Kidney (tissue), 14 donors: ENCODE results near the gene ZNF431. TPM values are rescaled to one million over a fixed set of nuclear protein-coding genes. Genes with fewer than 3 reads are reported as not detected.

ENCODE experiments used
- DNase-seq, 5 donors: peaks; one replicate each; pipeline ENCODE4 v3.0.0-alpha.2; 2013 to 2020
- FAIRE-seq: peaks from 2 replicates; lab custom pipeline; 2012; peaks lifted over from hg19 to GRCh38; lab: Jason Lieb, UNC
- H3K27ac ChIP-seq, 2 donors: one replicate each; pipeline ENCODE4 v1.7.0; 2013; ENCODE audit warnings: low read depth in 2 of 2, low read length in 2 of 2, inconsistent platforms in 1 of 2
- H3K27me3 ChIP-seq: one replicate; pipeline ENCODE4 v1.7.1; 2013; ENCODE audit warnings: low read length, inconsistent platforms; ENCODE audit not compliant: control insufficient read depth, insufficient read depth
- H3K36me3 ChIP-seq, 3 donors: one replicate each; pipeline versions ENCODE4 v1.7.0 to v1.7.1; 2013; ENCODE audit warnings: low read length in 3 of 3, control low read depth in 1 of 3, inconsistent platforms in 1 of 3; ENCODE audit not compliant: insufficient read depth in 3 of 3, control insufficient read depth in 2 of 3
- H3K4me1 ChIP-seq, 3 donors: one replicate each; pipeline versions ENCODE4 v1.7.0 to v1.7.1; 2013; ENCODE audit warnings: low read length in 3 of 3, inconsistent platforms in 1 of 3, low read depth in 1 of 3; ENCODE audit not compliant: control insufficient read depth in 2 of 3, insufficient read depth in 2 of 3
- H3K4me3 ChIP-seq, 3 donors: one replicate each; pipeline versions ENCODE4 v1.7.0 to v1.8.1; 2013; ENCODE audit warnings: low read length in 3 of 3, control low read depth in 1 of 3, inconsistent platforms in 1 of 3
- H3K9ac ChIP-seq, 3 donors: one replicate each; pipeline versions ENCODE4 v1.7.0 to v1.7.1; 2013; ENCODE audit warnings: low read length in 3 of 3, control low read depth in 1 of 3, inconsistent platforms in 1 of 3
- H3K9me3 ChIP-seq, 3 donors: one replicate each; pipeline versions ENCODE4 v1.7.0 to v1.7.1; 2013; ENCODE audit warnings: low read length in 3 of 3, control low read depth in 1 of 3, inconsistent platforms in 1 of 3; ENCODE audit not compliant: control insufficient read depth in 2 of 3, insufficient read depth in 1 of 3
- intact Hi-C: fragments of 100-400 bp; cut with DNase I; formaldehyde crosslinking; loops from one replicate; pipeline ENCODE4 v1.11.1; 2022
- polyA plus RNA-seq: library from polyadenylated mRNA; stranded (reverse); fragments of 350-450 nt; fragmentation: Illumina TruSeq; extraction: RNeasy Lipid Tissue Mini Kit (QIAGEN cat#74804); gene quantifications from one replicate; pipeline ENCODE4 v1.2.3, GENCODE V29; 2014; ENCODE audit warnings: low read depth, low replicate concordance; ENCODE audit not compliant: insufficient read depth
- total RNA-seq: library from RNA; stranded (reverse); fragmentation: NEBNext Ultra II Directional; extraction: Animal tissue kit (Norgen Biotek cat#: 25700); gene quantifications from one replicate; pipeline ENCODE4 v1.2.1, GENCODE V29; 2021
- TF ChIP-seq, protein P1 (sequence below): IDR thresholded peaks from 3 replicates; pipeline ENCODE4 v1.5.1; 2012; ENCODE audit warnings: mild to moderate bottlenecking, moderate library complexity, borderline replicate concordance; ENCODE audit not compliant: insufficient read depth; ENCODE audit errors: extremely low read depth
- donor health status: control.
- donor health status: control.
- donor health status: control.
- donor health status: control.
- donor health status: control.
- donor health status: DM: yes; HTN: yes; CAD: no.
- donor health status: Normal renal cell carcinoma (clear cell type).

Gene ZNF431
- total and polyA plus RNA-seq, 2 donors from 2014 or later: 4.2 to 17.2 TPM

DNA sequence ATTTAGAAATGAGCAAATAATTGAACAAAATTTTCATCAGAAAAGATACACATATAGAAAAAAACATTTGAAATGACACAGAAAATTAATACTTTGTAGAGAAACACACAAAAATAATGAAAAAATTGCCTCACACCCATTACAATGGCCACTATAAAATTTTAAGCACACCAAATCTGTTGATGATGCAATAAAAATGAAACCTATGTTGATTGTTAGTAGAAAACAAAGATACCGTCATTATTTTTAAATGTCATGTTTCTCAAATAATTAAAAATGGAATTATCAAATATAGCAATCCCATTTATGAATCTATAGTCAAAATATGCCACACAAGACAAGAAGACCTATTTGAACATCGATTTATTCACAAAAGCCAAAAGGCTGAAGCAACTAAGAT lies 96.8 kb downstream of the ZNF431 start:
- DNase-seq (no peak), FAIRE-seq (no peak)
- Histone ChIP-seq H3K4me3 (no peak overlapping the region), H3K27me3 (no peaks in the 10 kb centered on the region), H3K27ac (no peak overlapping the region), H3K36me3 (no peaks in the 10 kb centered on the region), H3K4me1 (no peaks in the 10 kb centered on the region), H3K9me3 (no peaks in the 10 kb centered on the region), H3K9ac (no peak overlapping the region)
- TF ChIP-seq, protein P1, sequence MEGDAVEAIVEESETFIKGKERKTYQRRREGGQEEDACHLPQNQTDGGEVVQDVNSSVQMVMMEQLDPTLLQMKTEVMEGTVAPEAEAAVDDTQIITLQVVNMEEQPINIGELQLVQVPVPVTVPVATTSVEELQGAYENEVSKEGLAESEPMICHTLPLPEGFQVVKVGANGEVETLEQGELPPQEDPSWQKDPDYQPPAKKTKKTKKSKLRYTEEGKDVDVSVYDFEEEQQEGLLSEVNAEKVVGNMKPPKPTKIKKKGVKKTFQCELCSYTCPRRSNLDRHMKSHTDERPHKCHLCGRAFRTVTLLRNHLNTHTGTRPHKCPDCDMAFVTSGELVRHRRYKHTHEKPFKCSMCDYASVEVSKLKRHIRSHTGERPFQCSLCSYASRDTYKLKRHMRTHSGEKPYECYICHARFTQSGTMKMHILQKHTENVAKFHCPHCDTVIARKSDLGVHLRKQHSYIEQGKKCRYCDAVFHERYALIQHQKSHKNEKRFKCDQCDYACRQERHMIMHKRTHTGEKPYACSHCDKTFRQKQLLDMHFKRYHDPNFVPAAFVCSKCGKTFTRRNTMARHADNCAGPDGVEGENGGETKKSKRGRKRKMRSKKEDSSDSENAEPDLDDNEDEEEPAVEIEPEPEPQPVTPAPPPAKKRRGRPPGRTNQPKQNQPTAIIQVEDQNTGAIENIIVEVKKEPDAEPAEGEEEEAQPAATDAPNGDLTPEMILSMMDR: no peak
- intact Hi-C loops: no loop called here

Other genes starting within 250 kb of the ZNF431 start
- 7.6 TPM for gene ZNF85, start 218.8 kb upstream of the ZNF431 start, total RNA-seq
- 4.6 TPM for gene ZNF85, start 218.8 kb upstream of the ZNF431 start, polyA plus RNA-seq
- 18.0 TPM for gene ZNF430, start 121.4 kb upstream of the ZNF431 start, total RNA-seq
- 1.8 TPM for gene ZNF430, start 121.4 kb upstream of the ZNF431 start, polyA plus RNA-seq
- gene ZNF714, start 59.8 kb upstream of the ZNF431 start, total RNA-seq: 8.8 TPM
- gene ZNF714, start 59.8 kb upstream of the ZNF431 start, polyA plus RNA-seq: 2.0 TPM
- 16.5 TPM for gene ZNF708, start 187.4 kb downstream of the ZNF431 start, total RNA-seq
- gene ZNF708, start 187.4 kb downstream of the ZNF431 start, polyA plus RNA-seq: 2.1 TPM
- gene ZNF738, start 217.0 kb downstream of the ZNF431 start, total RNA-seq: 8.4 TPM
- 3.1 TPM for gene ZNF738, start 217.0 kb downstream of the ZNF431 start, polyA plus RNA-seq